Fibroblast of the aortic adventitia (primary cell): ENCODE results near the gene LIN37. TPM values are rescaled to one million over a fixed set of nuclear protein-coding genes. Genes with fewer than 3 reads are reported as not detected.

Experiments
- DNase-seq: peaks from one replicate; pipeline ENCODE4 v3.0.0-alpha.2; 2010; ENCODE audit warnings: low read depth
- H3K4me3 ChIP-seq: 2 replicates; pipeline ENCODE4 v1.5.1; 2011; ENCODE audit warnings: low read depth, mild to moderate bottlenecking, control low read depth, low read length, moderate library complexity
- CTCF ChIP-seq: IDR thresholded peaks from 2 replicates; pipeline ENCODE4 v1.5.1; 2011; ENCODE audit warnings: mild to moderate bottlenecking, low read length, control low read depth, inconsistent platforms; ENCODE audit not compliant: insufficient read depth
- total RNA-seq: library from RNA; depleted of rRNA; stranded (reverse); fragments of >200 nt; gene quantifications from 2 replicates; pipeline ENCODE4 v1.2.3, GENCODE V29; 2012; ENCODE audit warnings: low replicate concordance

Gene LIN37
- total RNA-seq, 1 donor: 15.3 TPM

- TF ChIP-seq CTCF: no peak
- no peak overlapping the region for H3K4me3 ChIP-seq
- DNase-seq: no peak
Observed at GRCh38 chr19:35712567-35713505, 35.5 kb upstream of the LIN37 start.

GRCh38 chr19:35713506-35713850 lies 34.9 kb upstream of the LIN37 start:
- DNase-seq: no peak
- TF ChIP-seq CTCF: no peak
- no peak overlapping the region for H3K4me3 ChIP-seq

DNA sequence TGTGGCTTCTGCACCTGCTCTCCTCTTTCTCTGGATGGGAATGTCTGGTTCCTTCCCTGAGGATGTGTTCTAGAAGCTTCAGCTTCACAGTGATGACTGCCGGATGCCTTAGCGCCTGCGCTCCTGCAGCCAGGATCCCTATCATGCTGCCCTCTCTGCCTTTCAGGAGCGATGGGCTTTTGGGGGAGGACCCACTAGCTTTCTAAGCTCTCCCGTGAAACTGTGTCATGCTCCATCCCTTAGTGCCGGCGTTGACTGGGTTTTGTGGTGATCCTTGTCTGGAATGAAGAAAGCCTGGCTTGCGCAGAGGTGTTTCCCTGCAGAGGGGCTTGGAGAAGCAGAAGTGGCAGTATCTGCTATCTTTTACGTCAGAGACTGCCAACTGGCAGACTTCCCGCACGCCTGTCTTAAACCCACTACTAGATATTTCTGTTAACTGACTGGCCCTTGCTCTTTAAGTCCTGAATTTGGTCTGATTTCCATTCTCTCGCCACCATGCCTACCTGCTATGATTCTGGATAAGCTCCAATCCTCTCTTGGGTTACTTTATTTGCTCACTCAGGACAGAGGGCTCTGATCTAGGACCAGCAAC lies 34.4 kb upstream of the LIN37 start:
- H3K4me3 ChIP-seq: no peak overlapping the region
- no peak for DNase-seq
- no peak for TF ChIP-seq CTCF

DNA sequence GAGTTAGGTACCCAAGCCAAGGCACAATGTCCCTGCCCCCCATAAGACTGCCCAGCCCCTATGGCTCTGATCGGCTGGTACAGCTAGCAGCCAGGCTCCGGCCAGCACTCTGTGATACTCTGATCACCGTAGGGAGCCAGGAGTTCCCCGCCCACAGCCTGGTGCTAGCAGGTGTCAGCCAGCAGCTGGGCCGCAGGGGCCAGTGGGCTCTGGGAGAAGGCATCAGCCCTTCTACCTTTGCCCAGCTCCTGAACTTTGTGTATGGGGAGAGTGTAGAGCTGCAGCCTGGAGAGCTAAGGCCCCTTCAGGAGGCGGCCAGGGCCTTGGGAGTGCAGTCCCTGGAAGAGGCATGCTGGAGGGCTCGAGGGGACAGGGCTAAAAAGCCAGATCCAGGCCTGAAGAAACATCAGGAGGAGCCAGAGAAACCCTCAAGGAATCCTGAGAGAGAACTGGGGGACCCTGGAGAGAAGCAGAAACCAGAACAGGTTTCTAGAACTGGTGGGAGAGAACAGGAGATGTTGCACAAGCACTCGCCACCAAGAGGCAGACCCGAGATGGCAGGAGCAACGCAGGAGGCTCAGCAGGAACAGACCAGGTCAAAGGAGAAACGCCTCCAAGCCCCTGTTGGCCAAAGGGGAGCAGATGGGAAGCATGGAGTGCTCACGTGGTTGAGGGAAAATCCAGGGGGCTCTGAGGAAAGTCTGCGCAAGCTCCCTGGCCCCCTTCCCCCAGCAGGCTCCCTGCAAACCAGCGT lies 33.6 kb upstream of the LIN37 start:
- TF ChIP-seq CTCF: no peak
- no peak overlapping the region for H3K4me3 ChIP-seq
- DNase-seq: no peak

DNA sequence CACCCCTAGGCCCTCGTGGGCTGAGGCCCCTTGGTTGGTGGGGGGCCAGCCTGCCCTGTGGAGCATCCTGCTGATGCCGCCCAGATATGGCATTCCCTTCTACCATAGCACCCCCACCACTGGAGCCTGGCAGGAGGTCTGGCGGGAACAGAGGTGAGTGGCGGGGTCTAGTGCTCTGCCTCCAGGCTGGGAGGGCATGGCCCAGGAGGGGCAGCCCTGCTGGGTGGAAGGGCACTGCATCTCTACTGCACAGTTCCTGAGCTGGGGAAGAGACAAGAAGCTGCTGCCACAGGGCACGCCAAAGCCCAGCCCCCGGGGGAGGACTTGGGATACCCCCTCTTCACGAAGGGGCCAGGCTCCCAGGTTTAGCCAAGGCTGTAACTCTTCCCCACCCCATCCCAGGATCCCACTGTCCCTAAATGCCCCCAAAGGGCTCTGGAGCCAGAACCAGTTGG lies 33.0 kb upstream of the LIN37 start:
- DNase-seq: no peak
- H3K4me3 ChIP-seq: no peak overlapping the region
- no peak for TF ChIP-seq CTCF

- DNase-seq: no peak
- no peak for TF ChIP-seq CTCF
- H3K4me3 ChIP-seq: peak overlapping the region; percentile 82
Observed at GRCh38 chr19:35715981-35716800, 32.2 kb upstream of the LIN37 start.
